GM19455 (cell line): Measurements from ENCODE around the gene IL1RAP.
A peak's percentile ranks its signal among the peaks of the same experiment; 100 is the strongest.
"Not testable (repeated sequence)": the region's sequence is repeated elsewhere in the genome, so short reads cannot be mapped to it uniquely, and the experiment has no call there.

Experiments
- ATAC-seq: cut with Tn5 transposase; IDR thresholded peaks from one replicate; pipeline ENCODE4 v1.9.1; 2021; ENCODE audit not compliant: unreplicated experiment

The IL1RAP gene

GRCh38 chr3:190513409-190514370, at the start of gene IL1RAP:
Gene IL1RAP (plus strand): TSS chr3:190514085. CDS start chr3:190564290, 50,205 bp downstream.
- peak; percentile 98 for ATAC-seq

DNA sequence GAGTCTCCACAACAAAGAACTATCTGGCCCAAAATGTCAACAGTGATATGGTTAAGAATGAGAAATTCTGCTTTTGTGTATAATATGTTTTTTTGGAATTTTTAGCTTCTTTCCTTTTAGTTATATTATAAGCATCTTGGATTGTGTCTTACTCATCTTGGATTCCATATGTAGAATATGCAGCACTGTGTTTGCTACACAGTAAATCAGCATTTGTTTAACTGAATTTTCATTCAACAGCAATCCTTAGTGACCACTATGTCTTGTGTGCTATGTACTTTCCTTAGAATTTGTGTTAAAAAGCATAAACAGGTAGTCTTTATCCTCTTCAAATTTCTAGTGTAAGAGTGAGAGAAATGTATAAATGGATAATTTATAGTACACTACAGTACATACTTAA, 46.0 kb upstream of the IL1RAP start:
- no peak for ATAC-seq

- not testable (repeated sequence) for ATAC-seq
These were observed 40.6 kb upstream of the IL1RAP start for GRCh38 chr3:190473261-190473660.

DNA sequence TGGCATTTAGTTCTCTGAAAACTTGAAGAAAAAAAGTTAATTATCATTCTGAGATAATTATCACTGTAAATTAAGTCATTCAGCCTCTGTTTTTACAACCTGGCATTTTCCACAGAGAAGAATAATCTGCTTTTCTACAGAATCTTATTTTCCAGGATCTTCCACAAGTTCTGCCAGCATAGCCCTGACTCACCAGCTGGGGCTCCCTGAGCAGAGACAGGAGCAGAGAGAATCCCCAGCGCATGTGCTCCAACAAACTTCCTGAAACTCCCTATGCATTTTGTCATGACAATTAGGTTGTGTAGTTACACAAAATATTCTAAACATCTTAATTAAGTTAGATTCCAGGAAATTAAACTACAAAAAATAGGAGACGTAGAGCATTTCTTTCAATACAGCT, 32.1 kb upstream of the IL1RAP start:
- no peak for ATAC-seq

DNA sequence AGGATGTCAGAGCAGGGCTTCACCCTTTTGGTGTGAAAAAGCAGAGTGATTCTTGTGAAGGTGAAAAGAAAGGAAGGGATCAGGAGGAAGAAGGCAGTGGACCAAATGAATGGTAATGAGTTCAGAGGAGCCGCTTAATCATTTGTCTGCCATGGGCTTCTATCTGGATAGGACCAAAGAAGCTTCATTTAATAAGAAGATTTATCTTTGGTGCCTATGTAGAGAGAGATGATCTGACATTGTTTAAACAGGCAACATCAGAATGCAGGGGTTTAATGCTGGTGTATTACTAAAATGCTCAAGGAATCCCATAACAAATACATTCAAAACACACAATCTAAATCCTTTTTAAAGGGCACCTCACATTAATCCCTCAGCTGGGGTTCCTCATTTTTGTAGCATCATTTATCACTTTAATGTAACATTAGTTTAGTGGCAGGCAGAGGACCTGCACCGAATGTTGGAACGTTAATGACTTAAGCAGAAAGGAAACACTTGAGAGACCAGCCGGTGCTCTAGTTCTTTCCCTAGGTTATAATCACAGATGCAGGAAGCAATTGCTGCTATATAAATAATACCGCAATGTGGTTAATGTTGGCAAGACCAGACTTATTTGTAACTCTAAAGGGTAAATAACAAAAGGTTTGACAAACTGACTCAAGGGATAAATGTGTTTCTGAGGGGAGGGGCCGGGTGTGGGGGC, 27.9 kb upstream of the IL1RAP start:
- ATAC-seq = no peak

DNA sequence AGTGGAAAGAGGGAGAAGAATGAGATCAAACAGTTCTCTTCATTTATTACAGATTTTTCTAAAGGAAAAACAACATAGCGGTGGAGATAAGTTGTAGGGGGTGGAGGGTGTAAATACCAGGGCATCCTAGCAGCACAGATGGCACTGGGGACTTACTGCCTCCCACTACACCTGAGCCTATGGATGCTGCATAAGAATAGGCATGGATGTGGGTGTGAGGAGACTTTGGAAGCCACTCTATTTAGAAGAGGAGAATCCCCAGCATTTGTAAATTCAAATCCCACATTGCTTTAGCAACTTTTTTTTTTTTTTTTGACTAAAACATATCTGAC, 27.4 kb upstream of the IL1RAP start:
- ATAC-seq = no peak

- no peak for ATAC-seq
These were observed 26.8 kb upstream of the IL1RAP start for GRCh38 chr3:190486908-190487607.

GRCh38 chr3:190491533-190492054, 22.3 kb upstream of the IL1RAP start:
- ATAC-seq = no peak

- ATAC-seq = no peak
These were observed 21.8 kb upstream of the IL1RAP start for GRCh38 chr3:190492129-190492528.

- no peak for ATAC-seq
These were observed 20.9 kb upstream of the IL1RAP start for GRCh38 chr3:190492966-190493365.

- no peak for ATAC-seq
These were observed 19.0 kb upstream of the IL1RAP start for GRCh38 chr3:190494907-190495306.

GRCh38 chr3:190495354-190495753, 18.5 kb upstream of the IL1RAP start:
- ATAC-seq = no peak

- ATAC-seq = no peak
These were observed 18.1 kb upstream of the IL1RAP start for GRCh38 chr3:190495796-190496195.

DNA sequence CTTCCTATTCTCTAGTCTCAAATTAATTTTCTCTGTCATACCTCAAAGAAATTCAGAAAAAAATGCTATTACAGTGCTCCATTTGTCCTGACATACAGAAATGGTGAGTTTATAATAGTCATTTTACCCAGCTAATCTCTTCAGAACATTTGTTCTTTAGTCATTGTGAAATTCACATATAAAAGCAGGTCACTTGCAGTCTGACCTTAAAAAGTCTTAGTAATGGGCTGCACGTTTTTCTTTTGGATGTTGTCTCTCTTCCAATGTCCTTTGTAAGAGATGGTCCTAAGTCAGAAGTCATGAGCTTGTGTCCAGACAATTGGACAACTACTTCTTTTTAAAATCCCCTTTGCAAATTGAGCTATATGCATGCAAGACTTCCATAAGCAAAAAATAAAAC, 17.0 kb upstream of the IL1RAP start:
- ATAC-seq = no peak

- ATAC-seq = no peak
These were observed 16.1 kb upstream of the IL1RAP start for GRCh38 chr3:190497811-190498210.

DNA sequence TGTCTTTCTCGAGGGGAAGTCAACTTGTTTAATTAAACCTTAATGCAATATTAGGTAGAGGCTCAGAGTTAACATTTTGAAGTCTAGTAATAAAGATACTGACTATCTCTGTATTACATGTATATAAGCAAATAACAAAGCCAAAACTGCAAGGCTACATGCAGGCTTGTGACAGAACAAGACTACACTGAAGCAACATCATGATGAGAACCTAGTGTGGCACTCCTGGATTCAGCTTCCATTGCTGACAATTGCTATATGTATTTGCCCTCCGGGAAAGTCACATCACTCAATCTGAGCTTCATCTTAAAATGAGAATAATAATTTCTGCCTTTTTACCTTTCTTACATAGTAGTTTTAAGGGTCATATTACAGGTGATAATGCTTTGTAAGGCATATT, 15.6 kb upstream of the IL1RAP start:
- no peak for ATAC-seq

DNA sequence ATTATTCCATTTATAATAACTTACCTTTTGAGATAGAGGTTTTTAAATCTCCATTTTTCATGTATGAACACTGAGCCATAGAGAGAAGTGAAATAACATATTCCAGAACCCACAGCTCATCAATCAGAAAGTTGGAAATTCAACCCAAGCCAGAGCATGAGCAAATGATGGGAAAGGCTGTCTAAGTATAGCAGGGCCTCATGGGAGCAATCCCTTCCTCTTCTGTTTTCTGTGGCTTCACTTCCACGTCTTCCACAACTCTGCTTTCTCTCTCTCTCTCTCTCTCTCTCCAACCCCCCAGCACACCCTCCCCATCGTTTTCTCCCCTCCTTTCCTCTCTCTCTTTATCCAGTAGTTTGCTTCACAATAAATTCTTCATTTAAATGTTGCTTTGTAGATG, 14.8 kb upstream of the IL1RAP start:
- no peak for ATAC-seq

GRCh38 chr3:190502946-190503345, 10.9 kb upstream of the IL1RAP start:
- ATAC-seq = no peak

DNA sequence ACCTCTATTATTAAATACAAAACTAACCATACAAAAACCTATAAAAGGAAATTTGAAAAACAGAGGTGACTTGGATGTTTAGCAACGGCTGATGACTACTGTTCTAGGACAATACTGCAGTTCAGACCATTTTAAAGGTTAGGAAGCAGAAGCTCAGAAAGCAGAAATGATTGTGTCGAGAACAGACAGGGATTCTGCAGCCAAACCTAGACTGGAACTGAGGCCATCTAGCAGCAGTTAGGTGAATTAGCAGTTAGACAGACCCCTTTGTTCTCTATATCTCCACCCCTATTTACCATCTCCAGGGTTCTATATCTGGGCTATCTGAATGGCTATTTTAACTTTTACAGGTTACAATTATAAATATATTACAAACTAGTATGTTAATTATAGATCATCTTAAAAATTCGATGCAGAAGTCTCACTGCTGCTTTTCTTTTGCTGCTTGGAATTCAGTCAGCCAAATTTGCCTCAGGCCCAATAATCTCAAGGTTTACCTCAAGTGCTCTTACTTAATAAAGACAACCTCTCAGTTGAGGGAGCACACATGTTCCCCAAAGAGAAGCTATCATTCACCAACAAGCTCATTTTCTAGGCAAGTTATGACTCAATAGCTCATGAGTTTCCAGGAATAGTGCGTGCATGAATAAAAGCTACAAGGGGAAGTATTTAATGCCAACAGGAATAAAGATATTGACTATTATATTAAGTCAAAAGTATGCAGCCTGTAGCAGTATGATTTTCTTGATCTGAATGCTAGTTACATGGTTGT, 9.3 kb upstream of the IL1RAP start:
- ATAC-seq = no peak

- ATAC-seq = no peak
These were observed 8.4 kb upstream of the IL1RAP start for GRCh38 chr3:190505381-190506003.
